Activated T-helper 1 cell treated with anti-CD3 and anti-CD28 coated beads, Interleukin-12 subunit alpha, Interleukin-12 subunit beta, Interleukin-2, Interleukin-4 antibody, amounts not matched to agents 30 ng/mL and 10 ng/mL and 1 ng/mL, durations not matched to agents 14 hours and 24 hours and 36 hours (primary cell): ENCODE measurements around the gene GADL1. TPM values are rescaled to one million over a fixed set of nuclear protein-coding genes. Genes with fewer than 3 reads are reported as not detected.

Source experiments
- DNase-seq: peaks from one replicate; pipeline ENCODE4 v3.0.0; 2021; ENCODE audit warnings: low spot score
- H3K27ac Mint-ChIP-seq: one replicate; pipeline ENCODE4 v1.8.0; 2021; ENCODE audit warnings: mild to moderate bottlenecking, mixed read lengths
- H3K27me3 Mint-ChIP-seq: one replicate; pipeline ENCODE4 v1.8.0; 2022; ENCODE audit warnings: mild to moderate bottlenecking, moderate library complexity, mixed read lengths; ENCODE audit not compliant: insufficient read depth
- H3K36me3 Mint-ChIP-seq: one replicate; pipeline ENCODE4 v1.8.0; 2021; ENCODE audit warnings: low read depth, mixed read lengths
- H3K4me1 Mint-ChIP-seq: one replicate; pipeline ENCODE4 v1.8.0; 2021; ENCODE audit warnings: low read depth, mixed read lengths
- H3K4me3 Mint-ChIP-seq: one replicate; pipeline ENCODE4 v1.8.0; 2021; ENCODE audit warnings: mild to moderate bottlenecking, moderate library complexity, mixed read lengths
- H3K9me3 Mint-ChIP-seq: one replicate; pipeline ENCODE4 v1.8.0; 2021; ENCODE audit warnings: mixed read lengths
- intact Hi-C: fragments of 100-400 bp; cut with micrococcal nuclease; formaldehyde crosslinking; loops from one replicate; pipeline ENCODE4 v1.15.1; 2024
- total RNA-seq: library from RNA; stranded (reverse); gene quantifications from 2 replicates; pipeline ENCODE4 v1.2.3, GENCODE V29; 2022

GADL1 gene
- total RNA-seq, 1 donor from 2014 or later = not detected

- Mint-ChIP-seq H3K4me1 (peaks cover 28% of the 10 kb centered on the region), H3K27me3 (no peaks in the 10 kb centered on the region), H3K4me3 (no peak overlapping the region), H3K36me3 (no peaks in the 10 kb centered on the region), H3K9me3 (no peaks in the 10 kb centered on the region), H3K27ac (no peak overlapping the region)
- intact Hi-C loops = no loop called here
- DNase-seq = no peak
Measured at GRCh38 chr3:30741889-30742288, 152.6 kb downstream of the GADL1 start.

GRCh38 chr3:30738605-30739004 is 155.9 kb downstream of the GADL1 start:
- Mint-ChIP-seq H3K27ac (no peak overlapping the region), H3K27me3 (no peaks in the 10 kb centered on the region), H3K9me3 (no peaks in the 10 kb centered on the region), H3K4me1 (peaks cover 33% of the 10 kb centered on the region), H3K4me3 (no peak overlapping the region), H3K36me3 (no peaks in the 10 kb centered on the region)
- DNase-seq = no peak
- intact Hi-C loops = no loop called here

- Mint-ChIP-seq H3K36me3 (no peaks in the 10 kb centered on the region), H3K4me1 (peaks cover 29% of the 10 kb centered on the region), H3K27ac (peak overlapping the region; percentile 61), H3K9me3 (no peaks in the 10 kb centered on the region), H3K27me3 (no peaks in the 10 kb centered on the region), H3K4me3 (no peak overlapping the region)
- intact Hi-C loops = no loop called here
- DNase-seq = no peak
Measured at GRCh38 chr3:30737743-30738499, 156.5 kb downstream of the GADL1 start.

GRCh38 chr3:30733696-30734095 is 160.8 kb downstream of the GADL1 start:
- Mint-ChIP-seq H3K27me3 (peaks cover 4% of the 10 kb centered on the region), H3K9me3 (no peaks in the 10 kb centered on the region), H3K36me3 (no peaks in the 10 kb centered on the region), H3K27ac (peak overlapping the region; percentile 4), H3K4me3 (no peak overlapping the region), H3K4me1 (peaks cover 35% of the 10 kb centered on the region)
- no peak for DNase-seq
- intact Hi-C loops = no loop called here

- Mint-ChIP-seq H3K36me3 (no peaks in the 10 kb centered on the region), H3K4me3 (no peak overlapping the region), H3K27me3 (peaks cover 4% of the 10 kb centered on the region), H3K27ac (no peak overlapping the region), H3K9me3 (no peaks in the 10 kb centered on the region), H3K4me1 (peaks cover 30% of the 10 kb centered on the region)
- intact Hi-C loops = no loop called here
- DNase-seq = no peak
Measured at GRCh38 chr3:30733209-30733608, 161.3 kb downstream of the GADL1 start.

- H3K27me3 Mint-ChIP-seq = peaks cover 4% of the 10 kb centered on the region
- H3K4me3 Mint-ChIP-seq = no peak overlapping the region
- intact Hi-C loops = no loop called here
- DNase-seq = no peak
- no peaks in the 10 kb centered on the region for H3K9me3 Mint-ChIP-seq
- no peaks in the 10 kb centered on the region for H3K36me3 Mint-ChIP-seq
- H3K27ac Mint-ChIP-seq = no peak overlapping the region
- peaks cover 23% of the 10 kb centered on the region for H3K4me1 Mint-ChIP-seq
Measured at GRCh38 chr3:30730967-30731366, 163.5 kb downstream of the GADL1 start.

- Mint-ChIP-seq H3K36me3 (no peaks in the 10 kb centered on the region), H3K4me3 (no peak overlapping the region), H3K27me3 (peaks cover 4% of the 10 kb centered on the region), H3K4me1 (peaks cover 23% of the 10 kb centered on the region), H3K9me3 (peaks cover 8% of the 10 kb centered on the region), H3K27ac (no peak overlapping the region)
- intact Hi-C loops = no loop called here
- DNase-seq = no peak
Measured at GRCh38 chr3:30729936-30730335, 164.5 kb downstream of the GADL1 start.

- DNase-seq = no peak
- Mint-ChIP-seq H3K27me3 (peaks cover 4% of the 10 kb centered on the region), H3K36me3 (no peaks in the 10 kb centered on the region), H3K9me3 (peaks cover 8% of the 10 kb centered on the region), H3K27ac (no peak overlapping the region), H3K4me3 (no peak overlapping the region), H3K4me1 (peaks cover 20% of the 10 kb centered on the region)
- intact Hi-C loops = no loop called here
Measured at GRCh38 chr3:30729512-30729911, 164.9 kb downstream of the GADL1 start.

GRCh38 chr3:30728143-30728542 is 166.3 kb downstream of the GADL1 start:
- Mint-ChIP-seq H3K36me3 (no peaks in the 10 kb centered on the region), H3K4me1 (peaks cover 8% of the 10 kb centered on the region), H3K27me3 (peaks cover 4% of the 10 kb centered on the region), H3K4me3 (no peak overlapping the region), H3K9me3 (peaks cover 8% of the 10 kb centered on the region), H3K27ac (no peak overlapping the region)
- intact Hi-C loops = no loop called here
- no peak for DNase-seq

GRCh38 chr3:30724863-30725262 is 169.6 kb downstream of the GADL1 start:
- Mint-ChIP-seq H3K4me1 (peaks cover 6% of the 10 kb centered on the region), H3K4me3 (no peak overlapping the region)
- intact Hi-C loops = no loop called here

GRCh38 chr3:30723211-30723610 is 171.2 kb downstream of the GADL1 start:
- intact Hi-C loops = no loop called here

More at GRCh38 chr3:30724863-30725262, 169.6 kb downstream of the GADL1 start:
- Mint-ChIP-seq H3K27me3 (peaks cover 5% of the 10 kb centered on the region), H3K9me3 (peaks cover 8% of the 10 kb centered on the region), H3K36me3 (no peaks in the 10 kb centered on the region), H3K27ac (no peak overlapping the region)
- DNase-seq = no peak

GRCh38 chr3:30721314-30721634 is 173.2 kb downstream of the GADL1 start:
- no peak overlapping the region for H3K27ac Mint-ChIP-seq
- no peaks in the 10 kb centered on the region for H3K4me1 Mint-ChIP-seq
- no peaks in the 10 kb centered on the region for H3K36me3 Mint-ChIP-seq
- DNase-seq = no peak
- intact Hi-C loops = no loop called here
- H3K4me3 Mint-ChIP-seq = no peak overlapping the region
- peaks cover 8% of the 10 kb centered on the region for H3K9me3 Mint-ChIP-seq
- peaks cover 5% of the 10 kb centered on the region for H3K27me3 Mint-ChIP-seq

More at GRCh38 chr3:30723211-30723610, 171.2 kb downstream of the GADL1 start:
- DNase-seq = no peak
- Mint-ChIP-seq H3K4me1 (no peaks in the 10 kb centered on the region), H3K4me3 (no peak overlapping the region), H3K27me3 (peaks cover 5% of the 10 kb centered on the region), H3K9me3 (peaks cover 8% of the 10 kb centered on the region), H3K27ac (no peak overlapping the region), H3K36me3 (no peaks in the 10 kb centered on the region)

- Mint-ChIP-seq H3K36me3 (no peaks in the 10 kb centered on the region), H3K27me3 (peaks cover 5% of the 10 kb centered on the region), H3K27ac (no peak overlapping the region), H3K9me3 (peaks cover 8% of the 10 kb centered on the region), H3K4me1 (no peaks in the 10 kb centered on the region), H3K4me3 (no peak overlapping the region)
- DNase-seq = no peak
- intact Hi-C loops = no loop called here
Measured at GRCh38 chr3:30720586-30721313, 173.7 kb downstream of the GADL1 start.
